ENCODE measurements around the gene INSR.

The INSR gene

DNA sequence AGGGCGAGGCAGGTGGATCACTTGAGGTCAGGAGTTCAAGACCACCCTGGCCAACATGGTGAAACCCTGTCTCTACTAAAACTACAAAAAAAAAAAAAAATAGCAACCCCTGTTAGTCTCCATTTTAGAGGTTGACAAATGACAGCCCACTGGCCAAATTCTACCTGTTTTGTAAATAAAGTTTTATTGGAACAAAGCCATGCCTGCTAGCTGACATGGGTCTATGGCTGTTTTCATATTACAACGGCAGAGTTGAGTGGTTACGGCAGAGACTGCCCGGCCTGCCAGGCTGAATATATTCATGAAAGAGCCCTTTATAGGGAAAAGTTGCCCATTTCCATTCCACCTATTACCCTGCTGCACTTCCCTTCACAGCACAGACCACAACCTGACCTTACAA is 121.4 kb downstream of the INSR start:
- DNase-seq (ENCODE audit: extremely low spot score) = no peak
- TF ChIP-seq SP1 (IDR thresholded peaks at IDR 0.05) = no peak
- no peak for TF ChIP-seq ELF4 (IDR thresholded peaks at IDR 0.05)
- no peak for TF ChIP-seq ZNF384 (IDR thresholded peaks at IDR 0.05)
- TF ChIP-seq SUZ12 (IDR thresholded peaks at IDR 0.05) = no peak
- TF ChIP-seq, protein P1, sequence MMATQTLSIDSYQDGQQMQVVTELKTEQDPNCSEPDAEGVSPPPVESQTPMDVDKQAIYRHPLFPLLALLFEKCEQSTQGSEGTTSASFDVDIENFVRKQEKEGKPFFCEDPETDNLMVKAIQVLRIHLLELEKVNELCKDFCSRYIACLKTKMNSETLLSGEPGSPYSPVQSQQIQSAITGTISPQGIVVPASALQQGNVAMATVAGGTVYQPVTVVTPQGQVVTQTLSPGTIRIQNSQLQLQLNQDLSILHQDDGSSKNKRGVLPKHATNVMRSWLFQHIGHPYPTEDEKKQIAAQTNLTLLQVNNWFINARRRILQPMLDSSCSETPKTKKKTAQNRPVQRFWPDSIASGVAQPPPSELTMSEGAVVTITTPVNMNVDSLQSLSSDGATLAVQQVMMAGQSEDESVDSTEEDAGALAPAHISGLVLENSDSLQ (IDR thresholded peaks at IDR 0.05) = no peak
- ChIA-PET CTCF (no interaction called here), POLR2A (no interaction called here)

DNA sequence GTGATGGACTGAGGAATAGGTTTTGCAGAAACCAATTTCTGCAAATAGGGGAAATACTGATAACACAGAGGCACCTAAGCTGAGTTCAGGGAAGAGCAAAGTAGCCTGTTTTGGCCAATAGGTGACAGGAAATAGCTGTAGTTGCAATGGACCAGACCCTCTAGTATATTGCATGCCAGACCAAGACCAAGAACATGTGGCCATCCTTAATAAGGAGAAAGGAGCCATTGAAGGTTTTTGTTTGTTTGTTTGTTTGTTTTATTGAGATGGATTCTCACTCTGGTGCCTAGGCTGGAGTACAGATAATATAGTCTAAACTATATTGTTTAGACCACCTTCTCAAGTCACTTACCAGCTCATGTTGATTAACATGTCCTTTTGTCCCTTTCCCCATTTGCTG is 123.2 kb downstream of the INSR start:
- no peak for DNase-seq (ENCODE audit: extremely low spot score)
- ChIA-PET CTCF (no interaction called here), POLR2A (no interaction called here)
- no peak for TF ChIP-seq FOXK2 (IDR thresholded peaks at IDR 0.05)
- TF ChIP-seq LEF1 (IDR thresholded peaks at IDR 0.05; ENCODE audit: borderline replicate concordance) = no peak
- TF ChIP-seq ARNT (IDR thresholded peaks at IDR 0.05) = no peak
- no peak for TF ChIP-seq ZNF384 (IDR thresholded peaks at IDR 0.05)
- TF ChIP-seq NFRKB (IDR thresholded peaks at IDR 0.05) = no peak
- no peak for TF ChIP-seq FOXA1 (IDR thresholded peaks at IDR 0.05)
- no peak for TF ChIP-seq BHLHE40 (IDR thresholded peaks at IDR 0.05; ENCODE audit: borderline replicate concordance)
- TF ChIP-seq, protein P1 (IDR thresholded peaks at IDR 0.05) = no peak
- TF ChIP-seq HDGF (IDR thresholded peaks at IDR 0.05; ENCODE audit: borderline replicate concordance) = no peak
- no peak for TF ChIP-seq CTBP1 (IDR thresholded peaks at IDR 0.05; ENCODE audit: borderline replicate concordance)
- TF ChIP-seq SP1 (IDR thresholded peaks at IDR 0.05) = no peak
- no peak for TF ChIP-seq FOXM1 (IDR thresholded peaks at IDR 0.05; ENCODE audit: borderline replicate concordance)
- no peak for TF ChIP-seq L3MBTL2 (conservative IDR thresholded peaks at IDR 0.05)

DNA sequence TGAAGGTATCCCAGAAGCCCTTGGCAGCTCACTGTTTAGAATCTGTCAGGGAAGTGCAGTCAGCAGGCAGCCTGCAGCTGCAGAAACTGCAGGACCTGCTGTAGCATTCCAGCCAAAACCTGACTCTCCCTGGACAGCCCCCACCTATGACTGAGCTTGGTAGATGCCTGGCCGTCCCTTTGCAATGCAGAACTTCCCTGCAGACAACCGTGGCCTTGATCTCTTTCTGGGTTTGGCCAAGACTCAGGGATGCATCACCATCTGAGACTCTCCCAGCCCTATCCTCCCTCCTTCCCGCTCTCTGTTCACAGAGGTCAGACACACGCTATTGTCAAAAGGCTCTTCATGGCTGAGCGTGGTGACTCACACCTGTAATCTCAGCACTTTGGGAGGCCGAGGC is 125.3 kb downstream of the INSR start:
- no peak for DNase-seq (ENCODE audit: extremely low spot score)
- CTCF ChIA-PET = no interaction called here
- POLR2A ChIA-PET = no interaction called here
- TF ChIP-seq FOXM1 (IDR thresholded peaks at IDR 0.05; ENCODE audit: borderline replicate concordance) (no peak), SP1 (IDR thresholded peaks at IDR 0.05) (no peak), LEF1 (IDR thresholded peaks at IDR 0.05; ENCODE audit: borderline replicate concordance) (no peak), L3MBTL2 (conservative IDR thresholded peaks at IDR 0.05) (no peak), ELF4 (IDR thresholded peaks at IDR 0.05) (no peak), HDGF (IDR thresholded peaks at IDR 0.05; ENCODE audit: borderline replicate concordance) (no peak), TARDBP (IDR thresholded peaks at IDR 0.05) (no peak), ZNF384 (IDR thresholded peaks at IDR 0.05) (no peak), CTBP1 (IDR thresholded peaks at IDR 0.05; ENCODE audit: borderline replicate concordance) (no peak)
- TF ChIP-seq, protein P1 (IDR thresholded peaks at IDR 0.05) = no peak

DNA sequence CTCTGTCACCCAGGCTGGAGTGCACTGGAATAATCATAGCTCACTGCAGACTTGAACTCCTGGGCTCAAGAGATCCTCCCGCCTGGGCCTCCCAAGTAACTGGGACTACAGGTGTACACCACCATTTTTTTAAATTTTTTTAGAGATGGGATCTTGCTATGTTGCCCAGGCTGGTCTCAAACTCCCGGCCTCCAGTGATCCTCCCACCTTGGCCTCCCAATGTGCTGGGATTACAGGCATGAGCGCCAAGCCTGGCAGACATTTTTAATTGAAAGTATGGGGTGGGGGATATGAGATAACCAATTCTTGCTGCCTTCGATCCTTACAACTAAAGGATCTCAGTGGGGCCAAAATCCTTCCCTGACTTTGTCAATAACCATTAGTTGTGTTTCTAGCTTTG is 132.9 kb downstream of the INSR start:
- no peak for DNase-seq (ENCODE audit: extremely low spot score)
- TF ChIP-seq SUZ12 (IDR thresholded peaks at IDR 0.05) (no peak), ZNF384 (IDR thresholded peaks at IDR 0.05) (no peak), ELF4 (IDR thresholded peaks at IDR 0.05) (no peak), TARDBP (IDR thresholded peaks at IDR 0.05) (no peak), LEF1 (IDR thresholded peaks at IDR 0.05; ENCODE audit: borderline replicate concordance) (no peak), SP1 (IDR thresholded peaks at IDR 0.05) (no peak), NFRKB (IDR thresholded peaks at IDR 0.05) (no peak), BHLHE40 (IDR thresholded peaks at IDR 0.05; ENCODE audit: borderline replicate concordance) (no peak), FOXM1 (IDR thresholded peaks at IDR 0.05; ENCODE audit: borderline replicate concordance) (no peak), CTBP1 (IDR thresholded peaks at IDR 0.05; ENCODE audit: borderline replicate concordance) (no peak), ARNT (IDR thresholded peaks at IDR 0.05) (no peak), FOXA1 (IDR thresholded peaks at IDR 0.05) (no peak), HDGF (IDR thresholded peaks at IDR 0.05; ENCODE audit: borderline replicate concordance) (no peak), FOXK2 (IDR thresholded peaks at IDR 0.05) (no peak)
- TF ChIP-seq, protein P1 (IDR thresholded peaks at IDR 0.05) = no peak
- ChIA-PET CTCF (no interaction called here), POLR2A (no interaction called here)

DNA sequence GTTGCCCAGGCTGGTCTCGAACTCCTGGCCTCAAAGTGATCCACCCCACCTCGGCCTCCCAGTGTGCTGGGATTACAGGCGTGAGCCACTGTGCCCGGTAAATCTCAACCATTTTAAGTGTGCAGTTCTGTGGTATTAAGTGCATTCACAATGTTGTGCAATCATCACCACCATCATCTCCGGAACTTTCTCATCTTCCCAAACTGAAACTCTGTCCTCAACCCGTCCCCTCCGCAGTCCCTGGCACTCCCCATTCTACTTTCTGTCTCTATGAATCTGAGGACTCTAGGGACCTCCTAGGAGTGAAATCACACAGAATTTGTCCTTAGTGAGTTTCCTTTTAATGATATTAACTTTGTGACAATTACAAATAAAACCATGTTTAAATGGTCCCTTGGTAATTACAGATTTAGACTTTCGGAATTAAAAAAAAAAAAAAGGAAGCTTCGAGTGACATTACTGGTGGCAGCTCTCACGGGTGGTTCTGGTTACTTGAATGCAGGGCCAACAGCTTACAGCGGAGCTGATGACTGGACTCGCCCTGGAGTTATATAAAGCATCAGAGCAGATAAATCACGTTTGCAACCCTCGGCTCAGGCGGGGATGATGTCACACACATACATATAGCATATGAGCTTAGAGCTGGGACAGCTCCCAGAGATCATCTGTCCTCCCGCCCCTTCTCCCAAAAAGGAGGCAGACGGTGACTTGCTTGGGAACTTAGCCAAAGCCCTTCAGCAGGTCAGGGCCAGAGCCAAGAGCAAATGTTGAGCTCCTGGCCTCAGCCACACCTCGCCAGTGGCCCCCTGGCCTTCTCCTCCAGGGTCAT is 134.9 kb downstream of the INSR start:
- TF ChIP-seq L3MBTL2 (conservative IDR thresholded peaks at IDR 0.05) = no peak
- TF ChIP-seq, protein P1 (IDR thresholded peaks at IDR 0.05) = peak; percentile 73
- ChIA-PET CTCF (no interaction called here), POLR2A (interaction anchor here (0.7 to 1.4 kb wide), 3 partner anchors 59 to 134 kb away, joined by 3 to 4 read pairs (median 3); partner anchors contain the start of gene INSR)
- DNase-seq (ENCODE audit: extremely low spot score) = peak; percentile 26
